Embryonic facial prominence (tissue), 1 donor: ENCODE measurements around the gene TMEM205.
"Not testable (repeated sequence)": the region's sequence is repeated elsewhere in the genome, so short reads cannot be mapped to it uniquely, and the experiment has no call there.

Source experiments
- DNase-seq: peaks from one replicate; pipeline ENCODE4 v3.0.0-alpha.2; 2016; ENCODE audit errors: extremely low spot score

Gene TMEM205

DNA sequence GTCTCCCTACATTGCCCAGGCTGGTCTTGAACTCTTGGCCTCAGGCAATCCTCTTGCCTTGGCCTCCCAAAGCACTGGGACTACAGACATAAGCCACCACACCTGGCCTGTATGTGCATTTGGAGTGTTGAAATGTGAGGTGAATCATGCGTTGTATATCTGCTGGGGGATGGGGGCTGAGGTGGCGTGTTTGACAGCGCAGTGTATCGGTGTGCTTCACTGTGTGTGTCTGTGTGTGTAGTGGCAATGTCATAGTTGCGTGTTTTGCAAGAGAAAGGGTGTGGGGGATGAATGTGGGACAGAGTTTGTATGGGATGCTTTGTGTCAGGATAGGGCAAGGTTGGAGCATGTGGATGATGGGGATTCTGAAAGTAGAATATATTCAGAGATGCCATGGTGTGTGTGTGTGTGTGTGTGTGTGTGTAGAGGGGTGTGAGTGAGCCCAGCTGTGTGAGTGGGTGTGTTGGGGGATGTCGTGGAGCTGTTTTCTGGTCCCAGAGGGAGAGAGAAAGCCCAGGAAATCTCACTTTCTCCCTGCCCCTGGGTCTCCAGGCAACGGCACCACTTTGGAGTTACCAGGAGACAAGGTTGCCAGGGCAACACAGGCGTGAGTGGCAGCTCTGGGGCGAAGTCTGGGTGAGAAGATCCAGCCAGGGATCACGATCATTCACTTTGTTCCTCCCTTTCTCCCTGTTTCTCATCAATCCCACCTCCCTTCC lies 27.3 kb upstream of the TMEM205 start:
- no peak for DNase-seq

- no peak for DNase-seq
Measured at GRCh38 chr19:11370744-11371143, 24.7 kb upstream of the TMEM205 start.

DNA sequence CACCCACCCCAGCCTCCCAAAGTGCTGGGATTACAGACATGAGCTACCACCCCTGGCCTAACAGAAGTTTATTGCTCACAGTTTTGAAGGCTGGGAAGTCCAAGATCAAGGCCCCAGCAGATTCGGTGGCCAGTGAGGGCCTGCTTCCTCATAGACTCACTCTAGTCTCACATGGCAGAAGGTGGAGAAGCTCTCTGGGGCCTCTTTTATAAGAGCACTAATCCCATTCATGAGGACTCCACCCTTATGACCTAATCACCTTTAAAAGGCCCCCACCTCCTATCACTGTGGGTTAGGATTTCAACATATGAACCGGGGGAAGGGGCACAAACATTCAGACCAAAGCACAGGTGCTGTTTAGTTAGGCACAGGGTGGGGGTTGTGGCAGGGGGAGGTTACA lies 21.5 kb upstream of the TMEM205 start:
- DNase-seq = no peak

GRCh38 chr19:11365557-11366117 lies 19.6 kb upstream of the TMEM205 start:
- DNase-seq = no peak

- DNase-seq = no peak
Measured at GRCh38 chr19:11364935-11365334, 18.9 kb upstream of the TMEM205 start.

DNA sequence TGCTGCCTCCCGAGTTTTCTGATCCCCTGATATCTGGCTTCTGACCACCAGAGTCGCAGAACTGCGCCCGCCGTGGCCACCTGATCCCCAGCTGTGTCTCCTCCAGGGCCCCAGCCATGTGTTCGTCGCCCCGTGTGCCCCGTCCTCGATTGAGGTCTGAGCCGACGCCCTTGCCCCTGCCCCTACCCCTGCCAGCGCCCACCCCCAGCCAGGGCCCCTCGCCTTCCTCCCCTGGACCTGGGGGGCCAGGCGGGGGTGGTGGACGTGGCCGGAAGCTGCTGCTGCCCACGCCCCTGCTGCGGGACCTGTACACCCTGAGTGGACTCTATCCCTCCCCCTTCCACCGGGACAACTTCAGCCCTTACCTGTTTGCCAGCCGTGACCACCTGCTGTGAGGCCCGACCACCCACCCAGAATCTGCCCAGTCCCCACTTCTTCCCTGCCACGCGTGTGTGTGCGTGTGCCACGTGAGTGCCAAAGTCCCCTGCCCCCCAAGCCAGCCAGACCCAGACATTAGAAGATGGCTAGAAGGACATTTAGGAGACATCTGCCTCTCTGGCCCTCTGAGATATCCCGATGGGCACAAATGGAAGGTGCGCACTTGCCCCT lies 18.3 kb upstream of the TMEM205 start:
- no peak for DNase-seq

DNA sequence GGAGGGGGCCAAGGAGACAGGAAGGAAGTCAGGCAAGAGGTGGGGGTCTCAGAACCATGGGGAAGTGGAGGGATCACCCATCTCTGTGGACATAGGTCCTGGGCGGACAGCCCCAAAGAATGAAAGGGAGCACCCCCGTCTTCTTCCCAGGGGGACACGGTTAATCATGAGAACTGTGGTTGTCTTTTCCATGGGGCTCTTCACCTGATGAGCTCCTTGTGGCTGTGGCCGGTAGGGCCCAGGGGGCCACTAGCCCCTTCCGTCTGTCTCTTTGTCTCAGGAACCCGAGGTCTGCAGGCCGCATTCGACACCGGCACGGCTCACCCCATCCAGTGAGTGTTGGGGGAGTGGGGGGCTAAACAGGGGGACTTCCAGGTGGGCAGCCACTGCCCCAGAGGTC lies 17.8 kb upstream of the TMEM205 start:
- DNase-seq = no peak

GRCh38 chr19:11361771-11362731 lies 16.0 kb upstream of the TMEM205 start:
- DNase-seq = no peak

- DNase-seq = no peak
Measured at GRCh38 chr19:11361037-11361770, 15.1 kb upstream of the TMEM205 start.

DNA sequence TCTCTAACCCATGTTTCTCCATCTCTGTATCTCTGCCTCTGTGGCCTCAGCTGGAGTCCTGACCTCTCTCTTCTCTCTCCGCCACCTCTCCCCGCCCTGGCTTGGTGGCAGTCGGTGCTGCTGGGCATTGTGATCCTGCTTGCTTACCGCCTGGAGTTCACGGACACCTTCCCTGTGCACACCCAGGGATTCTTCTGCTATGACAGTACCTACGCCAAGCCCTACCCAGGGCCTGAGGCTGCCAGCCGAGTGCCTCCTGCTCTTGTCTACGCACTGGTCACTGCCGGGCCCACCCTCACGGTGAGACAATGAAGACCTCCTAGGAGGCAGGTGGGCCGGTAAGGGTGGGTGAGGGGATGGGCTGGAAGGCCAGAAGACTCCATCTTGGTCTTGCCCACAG lies 13.4 kb upstream of the TMEM205 start:
- no peak for DNase-seq

DNA sequence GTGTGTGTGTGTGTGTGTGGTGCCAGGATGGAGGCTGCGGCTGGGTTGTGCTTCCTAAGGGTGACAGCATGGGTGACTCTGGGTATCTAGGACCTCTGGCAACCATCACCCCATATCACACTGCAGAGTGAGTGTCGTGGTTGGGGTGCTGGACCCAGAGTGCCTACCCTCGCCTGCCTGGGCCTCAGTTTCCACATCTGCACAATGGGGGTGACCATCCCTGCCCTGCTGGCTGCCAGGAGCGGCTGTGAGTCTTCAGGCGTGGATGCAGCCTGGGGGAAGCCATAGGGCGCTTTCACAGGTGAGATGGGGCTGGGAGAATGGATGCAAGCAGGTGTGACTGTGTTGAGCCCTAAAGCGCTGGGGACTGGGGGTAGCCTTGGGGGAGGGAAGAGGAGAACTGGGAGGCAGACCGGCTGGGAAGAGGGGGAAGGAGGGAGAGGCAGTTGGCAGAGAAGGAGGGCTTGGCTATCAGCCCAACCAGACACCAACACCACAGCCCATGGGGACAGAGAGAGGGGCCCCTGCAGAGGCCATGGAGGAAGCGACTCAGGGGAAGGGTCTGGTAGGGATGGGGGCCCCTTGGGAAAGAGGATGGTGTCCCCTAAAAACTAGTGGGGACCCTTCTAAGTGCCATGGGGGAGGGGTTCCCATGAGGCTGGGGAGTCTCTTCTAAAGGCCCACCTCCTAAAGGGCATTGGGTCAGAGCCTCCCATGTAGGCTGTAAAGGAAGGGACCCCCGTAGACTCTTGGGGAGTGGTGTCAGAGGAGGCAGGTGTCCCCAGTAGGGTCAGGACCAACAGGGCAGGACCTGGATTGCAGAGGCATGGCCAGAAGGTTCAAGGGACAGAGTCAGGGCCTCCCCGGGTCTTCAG lies 10.8 kb upstream of the TMEM205 start:
- DNase-seq = no peak

DNA sequence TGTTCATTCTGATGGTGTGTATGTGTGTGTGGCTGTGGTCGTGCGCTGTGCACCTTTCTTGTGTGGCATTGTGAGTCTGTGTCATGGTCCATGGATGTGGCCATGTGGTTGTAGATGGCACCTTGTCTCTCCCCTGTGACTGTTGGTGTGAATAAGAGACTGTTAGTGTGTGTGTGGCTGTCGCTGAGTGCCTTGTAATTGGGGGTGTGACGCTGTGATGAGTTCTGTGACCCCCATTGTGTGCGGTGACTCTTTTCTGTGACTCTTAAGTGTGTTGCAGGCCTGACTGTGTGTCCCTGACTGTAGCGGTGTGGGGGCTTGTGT lies 10.0 kb upstream of the TMEM205 start:
- no peak for DNase-seq

DNA sequence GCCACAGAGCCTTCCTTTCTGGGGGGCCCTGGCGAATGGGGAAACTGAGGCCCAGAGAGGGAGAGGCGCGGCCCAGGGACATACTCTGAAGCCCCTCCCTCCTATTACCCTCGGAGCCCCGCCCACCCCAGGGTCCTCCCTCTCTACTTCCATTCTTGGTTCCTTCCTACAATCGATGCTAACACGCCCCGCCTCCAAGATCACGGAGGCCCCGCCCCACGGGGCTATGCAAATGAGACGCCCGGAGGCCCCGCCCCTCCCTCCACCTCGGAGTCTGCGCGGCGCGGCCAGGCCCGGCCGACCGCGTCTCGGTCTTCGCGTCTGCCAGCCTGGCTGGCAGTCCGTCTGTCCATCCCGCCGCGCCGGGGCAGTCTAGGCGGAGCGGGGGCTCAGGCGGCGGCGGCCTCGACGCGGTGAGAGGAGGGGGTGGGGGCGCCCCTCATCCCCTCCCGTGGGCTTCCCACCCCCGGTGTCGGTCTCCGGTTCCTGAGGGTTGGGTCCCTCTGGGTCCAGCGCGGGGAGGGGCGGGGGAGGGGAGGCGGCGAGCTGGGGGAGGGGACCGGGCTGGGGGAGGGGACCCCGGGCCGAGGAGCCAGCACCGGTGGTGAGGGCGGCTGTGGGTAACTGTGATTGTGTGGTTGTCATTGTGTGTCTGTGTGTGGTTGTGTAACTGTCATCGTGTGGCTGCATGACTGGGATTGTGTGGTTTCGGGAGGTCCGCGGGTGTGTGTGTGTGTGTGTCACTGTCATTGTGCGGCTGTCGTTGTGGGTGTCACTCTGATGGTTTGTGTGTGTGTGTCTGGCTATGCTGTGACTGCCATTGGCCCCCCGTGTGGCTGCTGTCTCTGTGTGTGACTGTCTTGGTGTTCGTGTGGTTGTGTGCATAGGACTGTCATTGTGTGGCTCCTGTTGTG lies 9.3 kb upstream of the TMEM205 start, which contains the start of gene PLPPR2:
PLPPR2 (plus strand) TSS at position 273 of the 914 bp plus-strand sequence. CDS start 2,242 bp downstream, outside the sequence.
- DNase-seq = peak; percentile 50

GRCh38 chr19:11354102-11354501 lies 8.0 kb upstream of the TMEM205 start:
- not testable (repeated sequence) for DNase-seq

- DNase-seq = no peak
Measured at GRCh38 chr19:11349171-11349570, 3.1 kb upstream of the TMEM205 start.

DNA sequence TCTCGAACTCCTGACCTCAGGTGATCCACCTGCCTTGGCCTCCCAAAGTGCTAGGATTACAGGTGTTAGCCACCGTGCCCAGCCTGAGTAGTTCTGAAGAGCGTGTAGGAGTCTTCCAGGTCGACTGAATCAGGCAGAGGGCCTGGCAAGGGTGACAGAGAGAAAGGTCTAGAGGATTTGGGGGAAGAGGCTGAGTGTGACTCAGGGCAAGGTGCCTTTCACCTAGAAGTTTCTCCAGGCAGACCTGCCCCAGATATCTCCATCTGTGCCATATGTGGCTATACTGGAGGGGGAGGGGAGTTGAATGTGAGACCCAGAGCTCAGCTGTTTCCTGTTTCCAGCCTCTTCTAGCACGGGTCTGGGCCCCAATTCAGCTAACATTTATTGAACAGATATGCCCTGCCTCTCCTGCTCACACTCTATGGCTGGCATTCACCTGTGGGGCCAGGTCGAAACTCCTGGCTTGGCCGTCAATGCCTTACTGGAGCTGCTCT lies 1.5 kb upstream of the TMEM205 start:
- DNase-seq = no peak

GRCh38 chr19:11345122-11345803 lies 805 bp downstream of the TMEM205 start:
- no peak for DNase-seq

GRCh38 chr19:11342429-11342828 lies 3.6 kb downstream of the TMEM205 start:
- DNase-seq = no peak

GRCh38 chr19:11340099-11340467 lies 6.0 kb downstream of the TMEM205 start:
- not testable (repeated sequence) for DNase-seq
